HFF-Myc (cell line): ENCODE data around the gene ALOX12.
A peak's percentile ranks its signal among the peaks of the same experiment; 100 is the strongest.

ENCODE experiments used
- DNase-seq: peaks from one replicate; pipeline ENCODE4 v3.0.0-alpha.2; 2011; ENCODE audit warnings: low read depth; ENCODE audit errors: extremely low read depth
- H3K4me3 ChIP-seq: replicated peaks from 2 replicates; pipeline ENCODE4 v1.5.1; 2011; ENCODE audit warnings: low read depth, mild to moderate bottlenecking, control low read depth, low read length
- CTCF ChIP-seq: IDR thresholded peaks from 2 replicates; pipeline ENCODE4 v1.5.1; 2012; ENCODE audit warnings: mild to moderate bottlenecking, low read depth, low read length, control low read depth; ENCODE audit errors: missing control alignments

The ALOX12 gene

GRCh38 chr17:7011415-7011814 lies 15.6 kb downstream of the ALOX12 start:
- no peak for DNase-seq
- no peak for TF ChIP-seq CTCF
- peak overlapping the region; percentile 88 for H3K4me3 ChIP-seq

- peak overlapping the region; percentile 88 for H3K4me3 ChIP-seq
- DNase-seq, result no peak
- no peak for TF ChIP-seq CTCF
Measured at GRCh38 chr17:7011942-7012254, 16.0 kb downstream of the ALOX12 start.

- peak overlapping the region; percentile 88 for H3K4me3 ChIP-seq
- TF ChIP-seq CTCF, result peak; percentile 36
- DNase-seq, result peak; percentile 71
Measured at GRCh38 chr17:7014261-7014994, 18.6 kb downstream of the ALOX12 start.

GRCh38 chr17:7014995-7015958 lies 19.4 kb downstream of the ALOX12 start:
- TF ChIP-seq CTCF, result no peak
- no peak for DNase-seq
- H3K4me3 ChIP-seq, result peak overlapping the region; percentile 88

- TF ChIP-seq CTCF, result no peak
- no peak overlapping the region for H3K4me3 ChIP-seq
- DNase-seq, result no peak
Measured at GRCh38 chr17:7016418-7016817, 20.6 kb downstream of the ALOX12 start.

GRCh38 chr17:7016886-7017826 lies 21.3 kb downstream of the ALOX12 start:
- H3K4me3 ChIP-seq, result no peak overlapping the region
- no peak for TF ChIP-seq CTCF
- no peak for DNase-seq
